ENCODE results near the gene RSPH1. TPM values are rescaled to one million over a fixed set of nuclear protein-coding genes. Genes with fewer than 3 reads are reported as not detected.
A peak's percentile ranks its signal among the peaks of the same experiment; 100 is the strongest.

RSPH1 gene
- total RNA-seq, 2 donors from 2014 or later, result 6.9 to 7.5 TPM

- no peaks in the 10 kb centered on the region for H3K27me3 ChIP-seq
- peak; percentile 20 for DNase-seq
- no peaks in the 10 kb centered on the region for H3K36me3 ChIP-seq
- intact Hi-C loops (cut with DNase I), result no loop called here
- TF ChIP-seq CTCF (IDR thresholded peaks at IDR 0.05), result no peak
- peak overlapping the region in 1 of 2 donors; percentile 67 for H3K9ac ChIP-seq (ENCODE audit: low read depth in 2 of 2, low read length in 2 of 2)
- no peak overlapping the region for H3K4me3 ChIP-seq
- H3K27ac ChIP-seq, result no peak overlapping the region
- no peaks in the 10 kb centered on the region for H3K9me3 ChIP-seq
- H3K4me1 ChIP-seq, result no peaks in the 10 kb centered on the region
These were observed 16.5 kb upstream of the RSPH1 start for GRCh38 chr21:42512346-42513034.

DNA sequence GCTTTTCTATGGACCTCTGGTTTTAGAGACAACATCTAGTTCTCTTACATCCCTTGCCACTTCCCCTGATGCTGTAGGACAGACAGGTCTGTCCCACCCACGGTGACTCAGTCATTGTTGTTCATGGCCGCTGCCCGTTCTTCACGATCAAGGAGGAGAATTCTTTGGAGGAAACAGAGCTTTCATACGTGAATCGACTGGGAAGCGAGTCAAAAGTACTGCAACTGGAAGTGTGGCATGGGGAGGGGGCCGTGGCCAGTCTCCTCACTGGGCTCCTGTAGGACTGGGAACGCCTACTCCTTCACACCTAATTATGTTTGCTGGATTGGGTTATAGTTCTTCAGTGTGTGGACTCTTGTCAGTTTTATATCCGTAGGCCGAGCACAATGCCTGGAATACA lies 13.2 kb upstream of the RSPH1 start:
- TF ChIP-seq CTCF (IDR thresholded peaks at IDR 0.05), result no peak
- Histone ChIP-seq H3K4me3 (no peak overlapping the region), H3K9me3 (no peaks in the 10 kb centered on the region), H3K27ac (no peak overlapping the region), H3K36me3 (no peaks in the 10 kb centered on the region), H3K4me1 (no peaks in the 10 kb centered on the region), H3K27me3 (no peaks in the 10 kb centered on the region), H3K9ac (ENCODE audit: low read depth in 2 of 2, low read length in 2 of 2) (no peak overlapping the region)
- intact Hi-C loops (cut with DNase I), result no loop called here
- DNase-seq, result peak; percentile 16

- H3K27me3 ChIP-seq, result no peaks in the 10 kb centered on the region
- no peak for DNase-seq
These were observed 12.3 kb upstream of the RSPH1 start for GRCh38 chr21:42508371-42508770.

GRCh38 chr21:42507418-42507817 lies 11.4 kb upstream of the RSPH1 start:
- peak; percentile 8 for DNase-seq
- H3K9me3 ChIP-seq, result no peaks in the 10 kb centered on the region
- H3K27me3 ChIP-seq, result no peaks in the 10 kb centered on the region
- no peak for TF ChIP-seq CTCF (IDR thresholded peaks at IDR 0.05)
- H3K4me1 ChIP-seq, result no peaks in the 10 kb centered on the region
- no peak overlapping the region for H3K27ac ChIP-seq
- intact Hi-C loops (cut with DNase I), result no loop called here
- no peak overlapping the region for H3K9ac ChIP-seq (ENCODE audit: low read depth in 2 of 2, low read length in 2 of 2)
- H3K36me3 ChIP-seq, result no peaks in the 10 kb centered on the region
- no peak overlapping the region for H3K4me3 ChIP-seq

More at GRCh38 chr21:42508371-42508770, 12.3 kb upstream of the RSPH1 start:
- no peaks in the 10 kb centered on the region for H3K4me1 ChIP-seq
- no peak overlapping the region for H3K9ac ChIP-seq (ENCODE audit: low read depth in 2 of 2, low read length in 2 of 2)
- H3K4me3 ChIP-seq, result no peak overlapping the region
- H3K27ac ChIP-seq, result no peak overlapping the region
- no peaks in the 10 kb centered on the region for H3K36me3 ChIP-seq
- intact Hi-C loops (cut with DNase I), result no loop called here
- TF ChIP-seq CTCF (IDR thresholded peaks at IDR 0.05), result no peak
- H3K9me3 ChIP-seq, result no peaks in the 10 kb centered on the region

DNA sequence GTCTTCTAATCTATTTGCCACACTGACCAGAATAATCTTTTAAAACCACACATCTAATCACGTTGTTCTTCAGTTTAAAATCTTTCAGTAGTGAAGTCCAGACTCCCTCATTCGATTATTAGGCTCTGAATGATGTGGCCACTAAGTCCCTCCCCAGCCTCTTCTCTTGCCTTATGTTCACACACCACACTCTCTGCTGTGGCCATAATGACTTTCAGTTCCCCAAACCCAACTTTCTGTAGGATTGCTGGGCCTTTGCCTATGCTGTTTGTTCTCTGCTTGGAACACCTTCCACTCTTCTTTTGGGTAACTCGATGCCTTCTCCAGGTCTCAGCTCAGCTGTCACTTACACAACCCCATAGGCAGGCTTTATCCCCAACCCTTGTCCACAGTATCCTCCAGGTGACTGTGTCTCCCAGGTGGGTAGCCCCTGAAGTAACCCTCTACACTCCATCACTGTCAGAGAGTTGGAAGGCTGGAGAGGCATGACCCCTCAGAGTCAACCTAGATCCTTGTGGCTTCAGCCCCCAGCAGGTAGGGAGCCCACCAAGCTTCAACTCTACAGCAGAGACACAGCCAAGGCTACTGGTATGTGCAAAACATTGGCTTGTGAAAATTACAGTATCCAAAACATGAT lies 9.2 kb upstream of the RSPH1 start:
- Histone ChIP-seq H3K27me3 (no peaks in the 10 kb centered on the region), H3K9ac (ENCODE audit: low read depth in 2 of 2, low read length in 2 of 2) (no peak overlapping the region), H3K4me1 (no peaks in the 10 kb centered on the region), H3K27ac (no peak overlapping the region), H3K9me3 (no peaks in the 10 kb centered on the region), H3K4me3 (no peak overlapping the region), H3K36me3 (no peaks in the 10 kb centered on the region)
- DNase-seq, result no peak
- TF ChIP-seq CTCF (IDR thresholded peaks at IDR 0.05), result no peak
- intact Hi-C loops (cut with DNase I), result no loop called here

Data from colonic mucosa (tissue), 4 donors.